Kidney (tissue), 14 donors: ENCODE measurements around the gene NAT9. TPM values are rescaled to one million over a fixed set of nuclear protein-coding genes. Genes with fewer than 3 reads are reported as not detected.

ENCODE experiments used
- DNase-seq, 5 donors: peaks; one replicate each; pipeline ENCODE4 v3.0.0-alpha.2; 2013 to 2020
- FAIRE-seq: peaks from 2 replicates; lab custom pipeline; 2012; peaks lifted over from hg19 to GRCh38; lab: Jason Lieb, UNC
- H3K27ac ChIP-seq, 2 donors: one replicate each; pipeline ENCODE4 v1.7.0; 2013; ENCODE audit warnings: low read depth in 2 of 2, low read length in 2 of 2, inconsistent platforms in 1 of 2
- H3K27me3 ChIP-seq: one replicate; pipeline ENCODE4 v1.7.1; 2013; ENCODE audit warnings: low read length, inconsistent platforms; ENCODE audit not compliant: control insufficient read depth, insufficient read depth
- H3K36me3 ChIP-seq, 3 donors: one replicate each; pipeline versions ENCODE4 v1.7.0 to v1.7.1; 2013; ENCODE audit warnings: low read length in 3 of 3, control low read depth in 1 of 3, inconsistent platforms in 1 of 3; ENCODE audit not compliant: insufficient read depth in 3 of 3, control insufficient read depth in 2 of 3
- H3K4me1 ChIP-seq, 3 donors: one replicate each; pipeline versions ENCODE4 v1.7.0 to v1.7.1; 2013; ENCODE audit warnings: low read length in 3 of 3, inconsistent platforms in 1 of 3, low read depth in 1 of 3; ENCODE audit not compliant: control insufficient read depth in 2 of 3, insufficient read depth in 2 of 3
- H3K4me3 ChIP-seq, 3 donors: one replicate each; pipeline versions ENCODE4 v1.7.0 to v1.8.1; 2013; ENCODE audit warnings: low read length in 3 of 3, control low read depth in 1 of 3, inconsistent platforms in 1 of 3
- H3K9ac ChIP-seq, 3 donors: one replicate each; pipeline versions ENCODE4 v1.7.0 to v1.7.1; 2013; ENCODE audit warnings: low read length in 3 of 3, control low read depth in 1 of 3, inconsistent platforms in 1 of 3
- H3K9me3 ChIP-seq, 3 donors: one replicate each; pipeline versions ENCODE4 v1.7.0 to v1.7.1; 2013; ENCODE audit warnings: low read length in 3 of 3, control low read depth in 1 of 3, inconsistent platforms in 1 of 3; ENCODE audit not compliant: control insufficient read depth in 2 of 3, insufficient read depth in 1 of 3
- CTCF ChIP-seq: IDR thresholded peaks from 3 replicates; pipeline ENCODE4 v1.5.1; 2012; ENCODE audit warnings: mild to moderate bottlenecking, moderate library complexity, borderline replicate concordance; ENCODE audit not compliant: insufficient read depth; ENCODE audit errors: extremely low read depth
- intact Hi-C: fragments of 100-400 bp; cut with DNase I; formaldehyde crosslinking; loops from one replicate; pipeline ENCODE4 v1.11.1; 2022
- polyA plus RNA-seq: library from polyadenylated mRNA; stranded (reverse); fragments of 350-450 nt; fragmentation: Illumina TruSeq; extraction: RNeasy Lipid Tissue Mini Kit (QIAGEN cat#74804); gene quantifications from one replicate; pipeline ENCODE4 v1.2.3, GENCODE V29; 2014; ENCODE audit warnings: low read depth, low replicate concordance; ENCODE audit not compliant: insufficient read depth
- total RNA-seq: library from RNA; stranded (reverse); fragmentation: NEBNext Ultra II Directional; extraction: Animal tissue kit (Norgen Biotek cat#: 25700); gene quantifications from one replicate; pipeline ENCODE4 v1.2.1, GENCODE V29; 2021
- donor health status: control.
- donor health status: control.
- donor health status: control.
- donor health status: control.
- donor health status: control.
- donor health status: DM: yes; HTN: yes; CAD: no.
- donor health status: Normal renal cell carcinoma (clear cell type).

Gene NAT9
- total and polyA plus RNA-seq, 2 donors from 2014 or later, result 33.5 to 41.5 TPM

GRCh38 chr17:74757502-74757901 lies 18.6 kb downstream of the NAT9 start:
- Histone ChIP-seq H3K4me1 (peaks cover 2 to 50% (median 37%) of the 10 kb centered on the region in 3 donors), H3K9me3 (no peaks in the 10 kb centered on the region), H3K4me3 (no peak overlapping the region), H3K36me3 (peaks cover 0 to 2% (median 0%) of the 10 kb centered on the region in 3 donors), H3K9ac (peak overlapping the region in 1 of 3 donors; percentile 34), H3K27me3 (no peaks in the 10 kb centered on the region), H3K27ac (peak overlapping the region; percentile 63 to 79)
- DNase-seq (peak in 1 of 5 donors; percentile 73), FAIRE-seq (no peak)
- no peak for TF ChIP-seq CTCF
- intact Hi-C loops, result no loop called here

- Histone ChIP-seq H3K27me3 (no peaks in the 10 kb centered on the region), H3K9ac (peak overlapping the region in 1 of 3 donors; percentile 34), H3K4me3 (no peak overlapping the region), H3K9me3 (no peaks in the 10 kb centered on the region), H3K27ac (no peak overlapping the region), H3K4me1 (peaks cover 2 to 51% (median 37%) of the 10 kb centered on the region in 3 donors), H3K36me3 (peaks cover 0 to 2% (median 0%) of the 10 kb centered on the region in 3 donors)
- intact Hi-C loops, result no loop called here
- DNase-seq (no peak), FAIRE-seq (no peak)
- TF ChIP-seq CTCF, result no peak
Measured at GRCh38 chr17:74756891-74757290, 19.3 kb downstream of the NAT9 start.

- FAIRE-seq, result no peak
Measured at GRCh38 chr17:74755533-74755932, 20.6 kb downstream of the NAT9 start.

More at GRCh38 chr17:74755533-74755932, 20.6 kb downstream of the NAT9 start:
- intact Hi-C loops, result no loop called here
- no peak overlapping the region for H3K9ac ChIP-seq
- H3K4me1 ChIP-seq, result peaks cover 2 to 52% (median 36%) of the 10 kb centered on the region in 3 donors
- no peak overlapping the region for H3K4me3 ChIP-seq
- no peak overlapping the region for H3K27ac ChIP-seq
- peaks cover 0 to 3% (median 2%) of the 10 kb centered on the region in 3 donors for H3K36me3 ChIP-seq
- no peaks in the 10 kb centered on the region for H3K27me3 ChIP-seq
- no peak for DNase-seq
- no peak for TF ChIP-seq CTCF
- no peaks in the 10 kb centered on the region for H3K9me3 ChIP-seq
